ENCODE data around the gene CLMP.
"Not testable (repeated sequence)": the region's sequence is repeated elsewhere in the genome, so short reads cannot be mapped to it uniquely, and the experiment has no call there.

The CLMP gene

GRCh38 chr11:123093739-123094138 is 101.3 kb downstream of the CLMP start:
- Histone ChIP-seq H3K27ac (ENCODE audit: low read depth, low read length) (no peak overlapping the region), H3K79me2 (ENCODE audit: control insufficient read depth, low read length) (no peaks in the 10 kb centered on the region), H3K27me3 (ENCODE audit: control insufficient read depth, low read length) (no peaks in the 10 kb centered on the region), H3K36me3 (ENCODE audit: control insufficient read depth, low read length) (no peaks in the 10 kb centered on the region), H3K4me2 (ENCODE audit: low read length) (no peak overlapping the region), H4K20me1 (ENCODE audit: control insufficient read depth, insufficient read depth, low read depth, low read length) (no peaks in the 10 kb centered on the region), H3F3A (ENCODE audit: control insufficient read depth, insufficient read depth) (no peaks in the 10 kb centered on the region), H3K4me1 (ENCODE audit: control insufficient read depth, low read length) (no peaks in the 10 kb centered on the region), H3K9me3 (ENCODE audit: control insufficient read depth, insufficient read depth, low read length) (no peaks in the 10 kb centered on the region), H3K9me2 (replicated peaks; ENCODE audit: control insufficient read depth, low read length) (no peaks in the 10 kb centered on the region), H3K4me3 (ENCODE audit: low read length) (no peak overlapping the region)
- TF ChIP-seq EZH2phosphoT487 (IDR thresholded peaks at IDR 0.05; ENCODE audit: borderline replicate concordance, low read length) (no peak), CTCF (IDR thresholded peaks at IDR 0.05; ENCODE audit: low read depth, low read length, poor library complexity, severe bottlenecking) (no peak)

GRCh38 chr11:123091506-123091905 is 103.5 kb downstream of the CLMP start:
- no peaks in the 10 kb centered on the region for H3K79me2 ChIP-seq (ENCODE audit: control insufficient read depth, low read length)

GRCh38 chr11:123090168-123090567 is 104.9 kb downstream of the CLMP start:
- not testable (repeated sequence) for H3K9me3 ChIP-seq (ENCODE audit: control insufficient read depth, insufficient read depth, low read length); H3K27me3 ChIP-seq (ENCODE audit: control insufficient read depth, low read length)

More at GRCh38 chr11:123091506-123091905, 103.5 kb downstream of the CLMP start:
- no peaks in the 10 kb centered on the region for H3K36me3 ChIP-seq (ENCODE audit: control insufficient read depth, low read length)
- no peaks in the 10 kb centered on the region for H3K4me1 ChIP-seq (ENCODE audit: control insufficient read depth, low read length)
- H3K4me2 ChIP-seq (ENCODE audit: low read length): no peak overlapping the region
- H3K27me3 ChIP-seq (ENCODE audit: control insufficient read depth, low read length): no peaks in the 10 kb centered on the region
- no peaks in the 10 kb centered on the region for H3K9me2 ChIP-seq (replicated peaks; ENCODE audit: control insufficient read depth, low read length)
- H3K27ac ChIP-seq (ENCODE audit: low read depth, low read length): no peak overlapping the region
- H3K9me3 ChIP-seq (ENCODE audit: control insufficient read depth, insufficient read depth, low read length): no peaks in the 10 kb centered on the region
- H4K20me1 ChIP-seq (ENCODE audit: control insufficient read depth, insufficient read depth, low read depth, low read length): no peaks in the 10 kb centered on the region
- TF ChIP-seq CTCF (IDR thresholded peaks at IDR 0.05; ENCODE audit: low read depth, low read length, poor library complexity, severe bottlenecking) (no peak), EZH2phosphoT487 (IDR thresholded peaks at IDR 0.05; ENCODE audit: borderline replicate concordance, low read length) (no peak)
- no peak overlapping the region for H3K4me3 ChIP-seq (ENCODE audit: low read length)
- no peaks in the 10 kb centered on the region for H3F3A ChIP-seq (ENCODE audit: control insufficient read depth, insufficient read depth)

GRCh38 chr11:123088896-123089295 is 106.2 kb downstream of the CLMP start:
- not testable (repeated sequence) for H3K27me3 ChIP-seq (ENCODE audit: control insufficient read depth, low read length); H3K4me1 ChIP-seq (ENCODE audit: control insufficient read depth, low read length); H3K9me2 ChIP-seq (replicated peaks; ENCODE audit: control insufficient read depth, low read length); H3K79me2 ChIP-seq (ENCODE audit: control insufficient read depth, low read length); H3K36me3 ChIP-seq (ENCODE audit: control insufficient read depth, low read length); H3K4me2 ChIP-seq (ENCODE audit: low read length); H3K9me3 ChIP-seq (ENCODE audit: control insufficient read depth, insufficient read depth, low read length); H3F3A ChIP-seq (ENCODE audit: control insufficient read depth, insufficient read depth); H4K20me1 ChIP-seq (ENCODE audit: control insufficient read depth, insufficient read depth, low read depth, low read length); H3K4me3 ChIP-seq (ENCODE audit: low read length); H3K27ac ChIP-seq (ENCODE audit: low read depth, low read length)

More at GRCh38 chr11:123090168-123090567, 104.9 kb downstream of the CLMP start:
- not testable (repeated sequence) for H3K9me2 ChIP-seq (replicated peaks; ENCODE audit: control insufficient read depth, low read length); H3K27ac ChIP-seq (ENCODE audit: low read depth, low read length); H3F3A ChIP-seq (ENCODE audit: control insufficient read depth, insufficient read depth); H3K4me1 ChIP-seq (ENCODE audit: control insufficient read depth, low read length); H3K4me2 ChIP-seq (ENCODE audit: low read length); H3K4me3 ChIP-seq (ENCODE audit: low read length); H3K79me2 ChIP-seq (ENCODE audit: control insufficient read depth, low read length); H4K20me1 ChIP-seq (ENCODE audit: control insufficient read depth, insufficient read depth, low read depth, low read length); H3K36me3 ChIP-seq (ENCODE audit: control insufficient read depth, low read length)

- not testable (repeated sequence) for H3K27ac ChIP-seq (ENCODE audit: low read depth, low read length); H3K4me2 ChIP-seq (ENCODE audit: low read length); H3F3A ChIP-seq (ENCODE audit: control insufficient read depth, insufficient read depth)
Measured at GRCh38 chr11:123087657-123088056, 107.4 kb downstream of the CLMP start.

More at GRCh38 chr11:123087657-123088056, 107.4 kb downstream of the CLMP start:
- H4K20me1 ChIP-seq (ENCODE audit: control insufficient read depth, insufficient read depth, low read depth, low read length); H3K79me2 ChIP-seq (ENCODE audit: control insufficient read depth, low read length); H3K36me3 ChIP-seq (ENCODE audit: control insufficient read depth, low read length); H3K4me3 ChIP-seq (ENCODE audit: low read length); H3K9me3 ChIP-seq (ENCODE audit: control insufficient read depth, insufficient read depth, low read length); H3K27me3 ChIP-seq (ENCODE audit: control insufficient read depth, low read length); H3K9me2 ChIP-seq (replicated peaks; ENCODE audit: control insufficient read depth, low read length); H3K4me1 ChIP-seq (ENCODE audit: control insufficient read depth, low read length): not testable (repeated sequence)
